Measurements from ENCODE around the gene ADAMTS8.
"Not testable (repeated sequence)": the region's sequence is repeated elsewhere in the genome, so short reads cannot be mapped to it uniquely, and the experiment has no call there.

The ADAMTS8 gene

DNA sequence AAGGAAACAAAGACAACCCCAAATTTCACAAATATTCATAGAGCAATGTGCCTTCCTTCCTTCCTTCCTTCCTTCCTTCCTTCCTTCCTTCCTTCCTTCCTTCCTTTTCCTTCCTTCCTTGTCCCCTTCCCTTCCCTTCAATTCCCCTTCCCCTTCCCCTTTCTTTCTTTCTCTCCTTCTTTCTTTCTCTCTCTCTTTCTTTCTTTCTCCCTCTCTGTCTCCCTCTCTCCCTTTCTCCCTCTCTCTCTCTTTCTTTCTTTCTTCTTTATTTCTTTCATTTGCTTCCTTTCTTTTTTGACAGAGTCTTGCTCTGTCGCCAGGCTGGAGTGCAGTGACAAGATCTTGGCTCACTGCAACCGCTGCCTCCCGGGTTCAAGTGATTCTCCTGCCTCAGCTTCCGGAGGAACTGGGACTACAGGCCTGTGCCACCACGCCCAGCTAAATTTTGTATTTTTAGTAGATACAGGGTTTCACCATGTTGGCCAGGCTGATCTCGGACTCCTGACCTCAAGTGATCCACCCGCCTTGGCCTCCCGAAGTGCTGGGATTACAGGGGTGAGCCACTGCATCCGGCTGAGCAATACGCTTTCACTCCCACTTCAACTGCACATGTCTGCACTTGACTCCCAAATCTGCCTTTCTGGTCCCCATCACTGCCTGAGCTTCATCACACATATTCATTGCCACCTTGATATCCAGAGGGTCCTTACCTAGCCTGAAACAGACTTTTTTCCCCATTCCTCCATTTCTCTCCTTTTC lies 10.2 kb upstream of the ADAMTS8 start:
- ATAC-seq, result not testable (repeated sequence)

- ATAC-seq, result no peak
These were observed 9.4 kb upstream of the ADAMTS8 start for GRCh38 chr11:130437848-130438247.

DNA sequence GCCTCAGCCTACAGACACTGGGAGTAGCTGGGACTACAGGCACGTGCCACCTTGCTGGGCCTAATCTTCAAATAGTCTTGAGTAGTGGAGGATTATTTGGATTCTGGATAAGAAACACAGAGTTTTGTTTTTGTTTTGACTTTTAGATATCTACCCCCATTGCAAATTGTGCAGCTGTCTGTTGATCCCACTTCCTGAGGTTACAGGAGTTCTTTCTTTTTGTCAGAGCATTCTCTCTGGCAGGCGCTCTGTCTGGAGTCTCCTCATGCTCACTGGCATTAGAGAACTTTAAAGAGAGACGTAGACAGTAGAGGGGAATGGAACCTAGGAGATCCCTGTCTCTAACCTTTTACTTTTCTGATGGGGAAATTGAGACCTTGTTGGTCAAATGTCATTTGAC lies 7.8 kb upstream of the ADAMTS8 start:
- no peak for ATAC-seq

DNA sequence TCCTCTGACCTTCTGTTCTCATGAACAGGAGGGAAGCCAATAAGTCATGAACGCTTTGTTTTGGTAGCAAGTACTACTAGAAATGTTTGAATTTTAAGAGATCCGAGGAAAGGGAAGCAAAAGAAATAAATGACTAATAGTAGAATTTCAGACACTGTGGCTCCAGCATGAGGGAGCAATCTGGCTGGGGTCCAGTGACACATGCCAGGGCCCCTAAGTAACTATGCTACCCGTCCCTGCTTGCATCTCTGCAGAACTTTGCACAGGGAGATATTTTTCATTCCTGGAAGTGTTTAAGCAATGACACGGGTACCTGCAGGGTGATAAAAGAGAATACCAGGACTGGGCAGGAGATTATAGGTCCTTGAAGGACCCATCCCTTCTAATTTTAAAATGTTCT lies 7.3 kb upstream of the ADAMTS8 start:
- ATAC-seq, result no peak

GRCh38 chr11:130434521-130435223 lies 6.3 kb upstream of the ADAMTS8 start:
- ATAC-seq, result peak; percentile 82 to 84

DNA sequence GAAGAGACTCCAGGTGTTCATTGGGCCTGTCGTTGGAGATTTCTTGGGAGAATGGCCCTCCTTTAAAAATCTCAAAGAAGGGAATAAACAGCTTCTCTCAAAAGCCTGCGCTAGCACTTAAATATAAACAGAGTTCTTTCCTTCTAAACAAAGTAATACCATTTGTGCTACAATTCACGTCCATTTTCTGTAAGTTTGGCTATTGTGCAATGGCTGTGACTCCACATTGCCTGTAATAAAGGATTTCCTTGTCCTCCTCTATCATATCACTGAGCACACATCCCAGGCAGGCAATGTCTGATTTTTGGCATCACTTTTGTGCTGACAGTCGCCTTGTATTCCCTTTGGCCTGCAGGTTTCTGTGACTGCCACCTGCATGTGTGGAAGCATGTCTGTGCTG lies 4.9 kb upstream of the ADAMTS8 start:
- ATAC-seq, result no peak

GRCh38 chr11:130431801-130432200 lies 3.4 kb upstream of the ADAMTS8 start:
- ATAC-seq, result no peak

DNA sequence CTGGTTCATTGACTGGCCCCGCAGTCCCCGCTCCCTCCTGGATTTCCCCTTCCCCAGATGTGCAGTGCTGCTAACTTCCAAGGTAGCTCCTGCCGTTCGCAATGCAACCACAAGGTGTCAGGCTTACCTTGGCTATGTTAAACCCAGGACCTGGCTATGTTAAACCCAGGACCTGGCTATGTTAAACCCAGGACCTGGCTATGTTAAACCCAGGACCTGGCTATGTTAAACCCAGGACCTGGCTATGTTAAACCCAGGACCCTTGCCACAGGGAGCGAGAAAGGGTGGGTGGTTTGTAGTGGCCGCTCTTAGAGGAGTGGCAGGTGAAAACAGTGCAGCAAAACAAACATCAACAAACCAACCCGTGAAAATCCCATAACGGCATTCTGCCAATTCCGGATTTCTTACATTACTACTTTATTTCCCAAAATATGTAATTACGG lies 2.9 kb upstream of the ADAMTS8 start:
- peak; percentile 35 to 47 for ATAC-seq

- no peak for ATAC-seq
These were observed 1.6 kb upstream of the ADAMTS8 start for GRCh38 chr11:130429983-130430382.

- no peak for ATAC-seq
These were observed 792 bp upstream of the ADAMTS8 start for GRCh38 chr11:130429120-130429681.

DNA sequence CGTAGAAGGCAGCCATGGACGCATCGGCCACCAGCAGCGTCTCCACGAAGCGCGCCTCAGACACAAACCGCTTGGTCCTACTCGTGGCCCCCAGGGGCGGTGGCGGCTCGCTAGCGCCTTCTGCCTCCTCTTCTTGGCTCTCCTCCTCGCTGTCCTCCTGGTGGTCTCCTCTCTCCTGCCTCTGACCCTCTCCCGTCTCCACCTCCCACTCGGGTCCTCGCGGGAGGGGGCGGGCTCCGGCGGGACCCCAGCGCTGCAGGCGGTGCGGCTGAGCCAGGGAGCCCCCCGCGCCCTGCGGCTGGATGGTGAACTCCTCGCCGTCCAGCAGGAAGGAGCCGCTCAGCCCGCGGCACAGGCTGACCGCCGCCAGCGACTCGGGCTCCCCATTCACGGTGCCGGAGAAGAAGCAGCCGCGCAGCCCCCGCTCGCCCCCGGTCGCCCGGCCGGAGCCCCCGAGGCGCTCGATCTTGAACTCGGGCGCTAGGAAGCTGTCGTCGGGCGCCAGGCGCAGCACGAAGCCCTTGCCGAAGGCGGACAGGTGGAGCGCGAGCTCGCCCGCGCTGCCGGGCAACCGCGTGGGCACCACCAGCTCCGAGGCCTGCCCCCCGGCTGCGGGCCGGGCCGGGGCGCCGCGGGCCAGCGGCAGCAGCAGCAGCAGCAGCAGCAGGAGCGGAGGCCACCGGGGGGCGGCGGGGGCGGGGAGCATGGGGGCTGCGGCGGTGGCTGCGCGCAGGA lies 661 bp downstream of the ADAMTS8 start:
- ATAC-seq, result no peak

GRCh38 chr11:130426837-130427341 lies 1.5 kb downstream of the ADAMTS8 start:
- no peak for ATAC-seq

GRCh38 chr11:130426223-130426836 lies 2.1 kb downstream of the ADAMTS8 start:
- no peak for ATAC-seq

GRCh38 chr11:130425156-130425555 lies 3.3 kb downstream of the ADAMTS8 start:
- ATAC-seq, result no peak

DNA sequence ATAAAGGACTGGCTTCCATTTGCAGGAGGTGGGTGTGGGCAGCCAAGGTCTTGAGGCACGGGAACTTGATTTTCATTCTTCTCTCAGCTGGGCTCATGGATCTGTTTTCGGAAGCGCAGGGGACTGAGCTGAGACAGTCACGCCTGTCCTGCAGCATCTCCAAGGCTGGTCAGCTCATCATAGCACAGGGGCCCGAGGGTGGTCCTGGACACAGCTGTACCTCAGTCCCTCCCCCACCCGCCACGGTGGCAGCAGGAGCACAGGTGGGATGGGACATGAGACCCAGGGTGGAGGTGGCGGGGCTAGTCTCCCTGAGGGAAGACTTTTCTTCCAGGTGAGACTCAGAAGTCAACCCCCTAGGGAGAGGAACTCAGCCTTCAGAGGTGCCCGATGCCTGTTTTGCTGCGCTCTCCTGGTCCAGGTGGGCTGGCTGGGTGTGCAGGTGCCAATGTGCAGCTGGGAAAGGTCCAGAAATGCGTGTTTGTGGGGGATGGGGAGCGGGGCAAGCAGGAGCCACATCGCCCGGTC lies 3.7 kb downstream of the ADAMTS8 start:
- ATAC-seq, result no peak

- ATAC-seq, result no peak
These were observed 4.8 kb downstream of the ADAMTS8 start for GRCh38 chr11:130423541-130424142.

- no peak for ATAC-seq
These were observed 6.0 kb downstream of the ADAMTS8 start for GRCh38 chr11:130422251-130422995.

DNA sequence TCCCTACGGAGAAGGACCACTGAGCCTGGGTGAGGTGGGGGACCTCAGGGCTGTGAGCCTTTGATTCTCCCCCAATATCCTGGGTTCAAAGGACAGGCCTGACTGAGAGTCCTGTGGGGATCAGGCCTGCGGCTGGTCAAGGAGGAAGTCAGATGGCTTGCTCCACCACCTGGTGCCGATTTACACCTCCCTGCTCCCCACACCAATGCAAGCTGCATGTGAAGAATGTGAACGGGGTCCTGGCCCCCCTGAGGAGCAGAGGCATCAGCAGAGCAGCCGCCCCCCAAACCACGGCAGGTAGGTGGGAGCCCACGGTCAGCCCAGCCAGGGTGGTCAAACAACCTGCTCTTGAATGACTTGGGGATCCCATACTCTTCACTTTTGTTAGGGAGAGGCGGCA lies 6.7 kb downstream of the ADAMTS8 start:
- ATAC-seq, result no peak

GRCh38 chr11:130421199-130421585 lies 7.2 kb downstream of the ADAMTS8 start:
- no peak for ATAC-seq

DNA sequence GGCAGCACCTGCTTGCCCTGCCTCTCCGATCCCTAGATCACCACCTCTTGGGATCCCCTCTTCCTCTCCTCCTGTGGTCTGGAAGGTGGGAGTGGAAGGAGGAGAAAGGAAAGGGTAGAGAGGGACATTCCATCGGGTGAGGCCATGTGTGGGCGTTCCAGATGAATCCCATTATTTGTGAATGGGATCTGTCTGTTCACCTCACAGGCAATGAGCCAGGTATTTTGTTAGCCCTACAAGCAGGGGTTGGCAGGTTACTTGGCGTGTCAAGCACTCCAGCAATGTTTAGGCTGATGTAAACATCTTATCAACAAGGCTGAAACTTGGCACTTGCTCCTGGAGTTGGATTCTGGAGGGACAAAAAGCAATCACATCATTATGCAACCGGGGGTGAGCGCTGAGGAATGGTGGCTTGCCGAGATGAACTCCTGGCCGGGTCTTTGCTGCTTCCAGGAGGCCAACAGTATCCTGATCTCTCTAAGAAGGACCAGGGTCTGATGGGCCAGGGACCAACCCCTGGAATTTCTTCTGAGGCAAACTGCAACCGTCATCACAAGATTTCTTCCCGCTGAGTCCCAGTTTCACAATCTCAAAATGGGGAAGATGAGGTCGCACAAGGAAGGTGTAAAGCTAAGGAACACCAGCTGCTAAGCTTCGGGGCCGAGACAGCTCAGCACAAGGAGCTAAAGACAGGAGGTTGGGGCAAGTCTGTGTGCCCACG lies 7.8 kb downstream of the ADAMTS8 start:
- ATAC-seq, result no peak

Measured in activated CD4-positive, CD25-positive, alpha-beta regulatory T cell treated with anti-CD3 and anti-CD28 coated beads, Interleukin-2, amount 50 U/mL, for 24 hours (primary cell).